GM04503 (cell line): ENCODE measurements around the gene CRELD2.
A peak's percentile ranks its signal among the peaks of the same experiment; 100 is the strongest.

Experiments used
- DNase-seq: peaks from one replicate; pipeline ENCODE4 v3.0.0-alpha.2; 2012; ENCODE audit warnings: low read depth

The CRELD2 gene

DNA sequence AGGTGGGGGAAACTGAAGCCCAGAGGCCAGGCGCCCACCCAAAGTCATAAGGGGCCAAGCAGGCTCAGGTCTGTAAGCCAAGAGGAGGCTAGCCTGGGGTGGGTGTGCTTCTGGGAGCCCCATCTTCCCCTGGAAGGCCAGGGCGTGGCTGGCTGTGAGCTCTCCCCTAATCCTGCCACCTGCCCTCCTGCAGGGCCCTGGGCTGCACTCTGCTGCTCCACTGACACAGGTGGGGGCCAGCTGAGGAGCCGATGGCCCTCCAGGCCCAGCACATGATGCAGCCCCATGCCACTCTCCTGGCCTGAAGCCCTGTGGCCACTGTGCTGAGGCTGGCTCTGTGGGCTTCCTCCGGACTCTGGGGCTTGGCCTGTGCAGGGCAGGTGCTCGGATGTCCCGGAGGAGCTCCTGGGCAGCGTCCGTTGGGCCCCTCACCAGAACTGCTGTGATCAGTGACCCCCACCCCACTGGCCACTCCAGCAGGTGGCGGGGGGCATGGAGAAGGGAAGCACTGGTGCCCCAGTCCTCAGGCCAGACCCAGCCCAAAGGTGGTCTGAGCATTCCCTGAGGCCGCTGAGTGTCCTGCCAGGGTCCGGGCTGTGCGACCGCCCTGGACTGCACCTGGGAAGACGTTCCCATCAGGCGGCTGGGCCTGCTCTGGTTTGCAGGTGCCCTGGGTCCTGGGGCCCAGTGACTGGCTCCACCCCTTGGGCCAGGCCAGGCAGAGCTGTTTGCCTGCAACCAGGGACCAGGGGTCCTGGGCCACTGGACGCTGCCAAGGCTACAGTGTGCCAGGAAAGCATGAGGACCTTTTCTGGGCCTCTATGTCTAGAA is 50.6 kb downstream of the CRELD2 start:
- DNase-seq, result no peak

DNA sequence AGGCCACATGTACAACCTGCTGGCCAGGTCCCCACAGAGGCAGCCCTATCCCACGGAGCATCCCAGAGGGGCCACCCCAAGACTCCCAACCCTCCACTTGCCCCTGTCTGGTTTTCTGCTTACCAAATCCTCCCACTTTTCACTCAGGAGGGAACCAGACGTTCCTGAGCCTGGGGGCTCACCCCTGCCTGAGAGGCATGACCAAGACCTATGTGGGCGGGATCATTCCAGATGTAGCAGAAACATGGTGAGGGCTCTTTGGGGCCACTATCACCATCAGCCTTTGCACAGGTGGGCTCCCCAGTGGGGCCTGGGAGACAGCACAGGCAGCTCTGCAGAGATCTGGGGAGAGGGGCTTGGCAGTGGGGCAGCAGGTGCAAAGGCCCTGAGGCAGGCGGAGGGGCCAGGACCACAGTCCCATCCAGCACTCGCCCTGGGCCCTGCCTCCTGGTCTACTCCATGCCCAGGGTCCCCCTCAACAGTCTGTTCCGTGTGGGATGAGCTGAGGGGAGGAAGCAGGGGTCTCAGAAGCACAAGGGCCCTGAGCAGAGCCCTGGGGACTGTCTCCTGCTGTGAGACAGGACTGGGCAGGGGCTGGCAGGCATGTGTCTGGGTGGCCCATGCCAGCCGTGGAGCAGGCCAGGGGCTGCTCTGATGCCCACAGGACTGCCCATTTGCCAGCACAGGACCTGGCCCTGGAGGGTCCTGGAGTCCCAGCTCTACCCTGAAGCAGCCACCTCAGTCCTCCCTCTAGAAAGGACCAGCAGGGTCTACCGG is 51.5 kb downstream of the CRELD2 start:
- no peak for DNase-seq

DNA sequence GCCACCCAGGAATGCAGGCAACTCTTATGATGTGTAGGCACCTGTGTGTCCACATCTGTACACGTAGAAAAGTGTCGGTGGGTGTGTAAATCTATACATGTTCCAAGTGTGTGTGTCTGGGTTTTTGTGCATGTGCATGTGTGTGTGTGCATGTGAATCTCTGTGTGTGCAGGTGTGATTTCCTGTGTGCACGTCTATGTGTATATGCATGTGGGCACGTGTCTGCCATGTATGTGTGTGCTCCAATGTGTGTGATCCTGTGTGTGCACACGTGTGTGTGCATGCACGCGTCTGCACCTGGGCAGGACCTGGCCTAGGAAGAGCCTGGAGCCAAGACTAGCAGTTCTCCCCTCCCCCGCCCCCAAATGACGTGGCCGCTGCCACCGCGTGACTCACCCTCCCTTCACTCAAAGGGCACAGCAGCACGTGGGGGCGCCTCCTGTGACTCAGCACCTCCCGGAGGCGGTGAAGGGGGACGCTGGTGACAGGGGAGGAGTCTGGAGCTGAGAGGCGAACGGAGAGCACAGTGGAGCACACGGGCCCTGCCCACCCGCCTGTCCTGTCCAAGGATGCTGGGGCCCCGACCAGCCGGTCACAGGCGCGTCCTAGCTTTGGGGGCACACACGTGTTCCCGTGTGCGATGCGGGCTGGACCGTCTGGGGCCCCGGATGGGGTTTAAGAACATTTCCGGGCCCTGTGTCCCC is 52.2 kb downstream of the CRELD2 start:
- DNase-seq, result peak; percentile 79

DNA sequence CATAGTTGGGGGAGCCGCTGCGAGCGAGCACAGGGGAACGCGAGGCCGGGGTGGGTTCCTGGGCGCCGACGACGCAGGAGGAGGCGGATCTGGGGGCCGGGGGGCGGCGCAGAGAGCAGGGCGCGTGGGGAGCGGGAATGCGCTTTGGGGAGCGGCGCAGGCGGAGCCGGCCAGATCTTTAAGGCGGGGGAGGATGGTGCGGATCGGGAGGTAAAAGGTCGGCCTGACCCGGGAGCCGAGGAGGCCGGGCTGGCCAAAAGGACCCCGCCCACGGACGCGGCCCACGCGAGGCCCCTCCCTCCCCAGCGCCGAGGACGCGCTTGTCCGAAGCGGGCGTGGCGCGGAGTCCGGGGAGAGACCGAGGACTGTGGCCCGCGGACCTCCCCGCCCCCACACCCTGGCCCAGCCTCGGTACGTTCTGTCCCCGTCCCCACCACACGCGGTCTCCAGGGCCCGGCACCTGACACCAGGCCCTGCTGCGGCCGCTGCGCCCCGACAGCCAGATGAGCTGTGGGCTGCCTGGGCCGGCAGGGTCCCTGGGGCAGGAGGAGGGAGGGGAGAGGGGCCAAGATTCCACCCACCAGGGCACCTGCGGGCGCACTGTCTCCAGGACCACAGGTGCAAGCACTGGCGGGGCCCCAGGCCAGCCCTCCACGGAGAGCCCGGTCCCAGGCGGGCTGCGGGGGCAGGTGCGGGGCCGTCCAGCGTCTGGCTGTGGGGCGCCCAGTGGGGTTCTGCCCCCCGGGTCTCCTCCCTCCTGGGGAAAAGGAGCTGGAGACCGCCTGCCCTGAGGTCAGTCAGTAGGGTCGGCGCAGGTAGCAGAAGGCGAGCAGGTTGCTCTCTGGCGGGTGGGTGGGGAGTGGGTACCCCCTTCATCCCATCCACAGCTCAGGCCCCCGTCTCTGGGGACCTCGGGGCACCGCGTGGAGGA is 53.1 kb downstream of the CRELD2 start:
- no peak for DNase-seq

DNA sequence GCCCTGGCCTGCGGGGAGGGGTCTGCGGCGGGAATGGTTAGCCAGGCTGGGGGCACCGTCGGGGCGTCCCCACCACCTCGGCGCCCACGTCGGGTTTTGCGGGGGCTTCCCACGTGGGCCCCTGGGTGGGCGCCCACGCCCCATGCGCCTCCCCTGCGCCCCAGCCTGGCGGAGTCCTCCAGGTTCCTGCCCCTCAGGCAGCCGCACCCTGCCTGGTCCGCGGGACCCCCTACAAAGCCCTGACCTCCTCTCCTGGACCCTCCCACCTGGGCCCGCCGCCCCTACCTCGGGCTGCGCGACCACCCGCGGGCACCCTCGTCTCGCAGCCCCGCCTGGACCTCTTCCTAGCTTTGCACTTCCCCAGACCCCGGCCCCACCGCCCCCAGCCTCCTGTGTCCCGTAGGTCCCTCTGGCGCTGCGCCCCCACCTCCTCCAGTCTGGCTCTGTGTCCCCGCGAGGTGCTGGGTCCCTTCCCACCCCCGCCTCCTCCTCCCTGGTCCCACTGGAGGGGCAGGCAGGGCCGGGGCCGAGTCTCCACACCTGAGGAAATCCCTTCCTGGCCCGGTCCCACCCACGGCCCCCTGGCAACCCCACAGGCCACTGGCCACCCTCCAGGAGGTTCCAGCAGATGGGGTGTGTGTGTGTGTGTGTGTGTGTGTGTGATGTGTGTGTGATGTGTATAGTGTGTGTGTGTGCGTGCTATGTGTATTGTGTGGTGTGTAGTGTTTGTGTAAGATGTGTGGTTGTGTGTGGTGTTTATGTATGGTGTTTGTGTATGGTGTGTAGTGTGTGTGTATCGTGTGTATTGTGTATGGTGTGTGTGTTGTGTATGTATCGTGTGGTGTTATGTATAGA is 54.0 kb downstream of the CRELD2 start:
- no peak for DNase-seq

DNA sequence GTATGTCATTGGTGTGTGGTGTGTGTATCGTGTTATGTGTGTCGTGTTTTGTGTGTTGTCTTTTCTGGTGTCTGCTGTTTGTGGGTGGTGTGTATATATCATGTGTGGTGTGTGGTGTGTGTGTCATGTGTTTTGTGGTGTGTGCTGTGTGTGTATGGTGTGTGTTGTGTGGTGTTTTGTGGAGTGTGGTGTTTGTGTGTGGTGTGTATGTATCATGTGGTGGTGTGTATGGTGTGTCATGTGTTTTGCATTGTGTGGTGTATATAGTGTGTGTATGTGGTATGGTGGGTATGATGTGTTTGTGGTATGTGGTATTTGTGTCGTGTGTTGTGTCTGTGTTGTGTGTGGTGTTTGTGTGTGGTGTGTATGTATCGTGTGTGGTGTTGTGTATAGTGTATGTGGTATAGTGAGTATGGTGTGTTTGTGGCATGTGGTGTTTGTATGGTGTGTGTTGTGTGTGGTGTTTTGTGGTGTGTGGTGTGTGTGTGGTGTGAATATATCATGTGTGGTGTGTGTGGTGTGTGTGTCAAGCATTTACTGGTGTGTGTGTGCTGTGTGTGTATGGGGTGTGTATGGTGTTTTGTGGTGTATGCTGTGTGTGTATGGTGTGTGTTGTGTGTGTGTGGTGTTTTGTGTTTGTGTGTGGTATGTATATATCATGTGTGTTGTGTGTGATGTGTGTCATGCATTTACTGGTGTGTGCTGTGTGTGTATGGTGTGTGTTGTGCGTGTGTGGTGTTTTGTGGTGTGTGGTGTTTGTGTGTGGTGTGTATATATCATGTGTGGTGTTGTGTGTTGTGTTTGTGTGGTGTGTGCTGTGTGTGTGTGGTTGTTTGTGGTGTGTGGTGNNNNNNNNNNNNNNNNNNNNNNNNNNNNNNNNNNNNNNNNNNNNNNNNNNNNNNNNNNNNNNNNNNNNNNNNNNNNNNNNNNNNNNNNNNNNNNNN is 54.9 kb downstream of the CRELD2 start:
- no peak for DNase-seq

DNA sequence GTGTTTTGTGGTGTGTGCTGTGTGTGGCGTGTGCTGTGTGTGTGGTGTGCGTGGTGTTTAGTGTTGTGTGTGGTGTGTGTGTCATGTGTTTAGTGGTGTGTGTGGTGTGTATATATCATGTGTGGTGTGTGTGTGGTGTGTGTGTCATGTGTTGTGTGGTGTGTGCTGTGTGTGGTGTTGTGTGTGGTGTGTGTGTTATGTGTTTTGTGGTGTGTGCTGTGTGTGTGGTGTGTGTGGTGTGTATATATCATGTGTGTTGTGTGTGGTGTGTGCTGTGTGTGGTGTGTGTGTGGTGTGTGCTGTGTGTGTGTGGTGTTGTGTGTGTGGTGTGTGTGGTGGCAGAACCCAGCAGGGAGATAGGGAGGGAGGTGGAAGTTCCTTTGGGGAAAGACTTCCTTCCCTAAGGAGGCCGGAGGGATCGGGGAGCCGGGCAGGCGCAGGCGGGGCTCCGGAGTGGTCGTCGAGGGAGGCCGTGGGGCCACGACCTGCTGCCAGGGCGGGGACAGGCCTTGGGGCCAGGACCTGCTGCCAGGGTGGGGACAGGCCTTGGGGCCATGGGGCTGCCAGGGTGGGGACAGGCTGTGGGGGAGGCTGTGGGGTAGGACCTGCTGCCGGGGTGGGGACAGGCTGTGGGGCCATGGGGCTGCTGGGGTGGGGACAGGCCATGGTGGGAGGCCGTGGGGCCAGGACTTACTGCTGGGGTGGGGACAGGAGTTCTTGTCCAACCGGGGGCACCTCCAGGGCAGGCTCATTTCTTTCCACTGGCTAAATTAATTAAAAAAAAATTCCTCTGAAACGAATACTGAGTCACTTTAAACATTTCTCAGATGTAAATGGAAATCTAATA is 57.3 kb downstream of the CRELD2 start:
- DNase-seq, result no peak

DNA sequence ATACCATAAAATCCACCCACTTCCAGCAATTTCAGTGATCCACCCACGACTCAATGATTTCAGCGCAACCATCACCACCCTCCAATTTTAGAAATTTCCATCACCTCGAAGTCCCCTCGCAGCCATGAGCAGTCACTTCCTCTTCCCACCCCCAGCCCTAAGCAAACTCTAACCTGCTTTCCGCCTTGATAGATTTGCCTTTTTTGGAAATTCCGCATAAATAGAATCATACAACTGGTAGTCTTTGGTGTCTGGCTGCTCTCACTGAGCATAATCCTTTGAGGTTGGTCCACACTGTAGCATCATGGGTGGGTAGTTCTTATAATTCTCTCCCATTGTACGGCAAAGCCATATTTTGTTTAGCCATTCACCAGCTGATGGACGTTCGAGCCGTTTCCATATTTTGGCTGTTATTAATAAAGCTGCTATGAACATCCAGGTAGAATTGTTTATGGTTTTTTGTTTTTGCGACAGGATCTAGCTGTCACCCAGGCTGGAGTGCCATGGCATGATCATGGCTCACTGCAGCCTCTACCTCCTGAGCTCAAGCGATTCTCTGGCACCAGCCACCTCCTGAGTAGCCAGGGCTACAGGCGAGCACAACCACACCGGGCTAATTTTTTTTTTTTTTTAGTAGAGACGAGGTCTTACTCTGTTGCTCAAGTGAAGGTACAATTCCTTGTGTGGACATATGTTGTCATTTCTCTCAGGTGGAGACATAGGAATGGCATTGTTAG is 58.2 kb downstream of the CRELD2 start:
- no peak for DNase-seq
